NCI-H146 (cell line): ENCODE measurements around the gene CASP8AP2.
"Not testable (repeated sequence)": the region's sequence is repeated elsewhere in the genome, so short reads cannot be mapped to it uniquely, and the experiment has no call there.

Experiments used
- DNase-seq: peaks from one replicate; lab custom pipeline; 2025; lab: John Stamatoyannopoulos, UW

Gene CASP8AP2

DNA sequence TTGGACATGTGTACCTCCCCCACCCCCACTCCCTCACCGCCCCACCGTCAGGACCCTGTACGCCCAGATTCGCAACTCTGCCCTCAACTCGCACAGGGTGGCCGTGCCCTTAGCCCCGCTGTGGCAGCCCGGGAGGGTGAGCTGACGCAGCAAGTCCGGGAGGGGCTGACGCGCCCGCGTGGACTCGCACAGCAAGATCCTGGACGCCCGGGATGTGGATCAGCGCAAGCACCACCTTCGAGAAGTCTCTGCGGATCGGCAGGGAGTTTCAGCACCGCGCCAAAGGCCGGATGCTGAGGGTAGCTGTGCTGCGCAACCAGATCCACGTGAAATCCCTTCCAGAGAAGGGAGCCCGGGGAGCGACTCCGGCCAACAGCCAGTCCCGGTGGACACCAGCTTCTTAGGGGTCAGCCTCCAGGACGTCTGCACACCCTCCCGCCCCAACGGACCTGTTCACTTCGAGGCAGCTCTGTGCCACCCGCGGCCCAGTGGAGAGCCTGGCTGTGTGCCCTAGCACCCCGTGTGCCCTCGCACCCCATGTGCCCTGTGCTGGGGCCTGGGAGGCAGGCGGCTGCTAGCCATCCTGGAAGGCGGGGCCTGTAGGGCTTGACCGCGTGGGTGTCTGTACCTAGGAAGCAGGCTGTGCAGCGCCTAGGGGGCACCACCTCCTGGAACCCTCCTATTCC lies 57.9 kb downstream of the CASP8AP2 start:
- no peak for DNase-seq

DNA sequence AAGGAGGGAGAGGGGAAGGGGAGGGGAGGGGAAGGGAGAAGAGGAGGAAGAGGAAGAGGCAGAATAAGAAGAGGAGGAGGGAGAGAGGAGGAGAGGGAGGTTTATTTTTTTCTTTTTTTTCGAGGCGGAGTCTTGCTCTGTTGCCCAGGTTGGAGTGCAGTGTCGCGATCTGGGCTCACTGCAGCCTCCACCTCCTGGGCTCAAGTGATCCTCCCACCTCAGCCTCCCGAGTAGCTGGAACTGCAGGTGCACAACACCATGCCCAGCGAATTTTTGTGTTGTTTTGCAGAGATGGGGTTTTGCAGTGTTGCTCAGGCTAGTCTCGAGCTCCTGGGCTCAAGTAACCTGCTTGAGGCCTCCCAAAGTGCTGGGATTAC lies 58.4 kb downstream of the CASP8AP2 start:
- DNase-seq: no peak

DNA sequence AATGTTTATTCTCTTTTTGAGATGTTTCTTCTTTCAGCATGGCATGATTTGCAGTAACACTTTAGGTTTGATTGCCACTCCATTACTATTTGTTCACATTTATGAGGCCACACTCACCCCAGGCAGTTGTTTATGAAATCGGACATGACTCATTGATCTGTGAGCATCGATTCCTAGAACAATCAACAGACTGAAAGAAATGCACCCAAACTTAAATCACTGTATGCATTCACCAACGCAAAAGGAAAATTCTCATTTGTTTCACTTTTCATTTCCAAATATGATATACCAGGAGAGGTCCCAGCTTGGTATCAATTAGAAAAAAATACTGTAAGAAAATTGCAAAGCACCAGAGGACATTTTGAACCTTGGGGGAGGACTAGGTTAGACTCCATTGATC lies 59.2 kb downstream of the CASP8AP2 start:
- DNase-seq: no peak

DNA sequence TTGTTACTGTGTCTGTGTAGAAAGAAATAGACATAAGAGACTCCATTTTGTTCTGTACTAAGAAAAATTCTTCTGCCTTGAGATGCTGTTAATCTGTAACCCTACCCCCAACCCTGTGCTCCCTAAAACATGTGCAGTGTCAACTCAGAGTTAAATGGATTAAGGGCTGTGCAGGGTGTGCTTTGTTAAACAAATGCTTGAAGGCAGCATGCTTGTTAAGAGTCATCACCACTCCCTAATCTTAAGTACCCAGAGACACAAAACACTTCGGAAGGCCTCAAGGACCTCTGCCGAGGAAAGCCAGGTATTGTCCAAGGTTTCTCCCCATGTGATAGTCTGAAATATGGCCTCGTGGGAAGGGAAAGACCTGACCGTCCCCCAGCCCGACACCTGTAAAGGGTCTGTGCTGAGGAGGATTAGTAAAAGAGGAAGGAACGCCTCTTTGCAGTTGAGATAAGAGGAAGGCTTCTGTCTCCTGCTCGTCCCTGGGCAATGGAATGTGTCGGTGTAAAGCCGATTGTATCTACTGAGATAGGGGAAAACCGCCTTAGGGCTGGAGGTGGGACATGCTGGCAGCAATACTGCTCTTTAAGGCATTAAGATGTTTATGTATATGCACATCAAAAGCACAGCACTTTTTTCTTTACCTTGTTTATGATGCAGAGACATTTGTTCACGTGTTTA lies 61.3 kb downstream of the CASP8AP2 start:
- DNase-seq: not testable (repeated sequence)

DNA sequence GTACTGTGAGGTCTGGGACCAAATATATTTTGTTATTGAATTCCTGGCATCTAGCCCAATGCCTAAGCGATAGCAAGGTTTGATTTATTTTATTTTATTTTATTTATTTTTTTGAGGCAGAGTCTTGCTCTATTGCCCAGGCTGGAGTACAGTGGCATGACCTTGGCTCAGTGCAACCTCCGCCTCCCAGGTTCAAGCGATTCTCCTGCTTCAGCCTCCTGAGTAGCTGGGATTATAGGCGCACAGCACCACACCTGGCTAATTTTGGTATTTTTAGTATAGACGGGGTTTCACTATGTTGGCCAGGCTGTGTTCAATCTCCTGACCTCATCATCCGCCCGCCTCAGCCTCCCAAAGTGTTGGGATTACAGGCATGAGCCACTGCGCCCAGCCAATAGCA lies 62.9 kb downstream of the CASP8AP2 start:
- not testable (repeated sequence) for DNase-seq

DNA sequence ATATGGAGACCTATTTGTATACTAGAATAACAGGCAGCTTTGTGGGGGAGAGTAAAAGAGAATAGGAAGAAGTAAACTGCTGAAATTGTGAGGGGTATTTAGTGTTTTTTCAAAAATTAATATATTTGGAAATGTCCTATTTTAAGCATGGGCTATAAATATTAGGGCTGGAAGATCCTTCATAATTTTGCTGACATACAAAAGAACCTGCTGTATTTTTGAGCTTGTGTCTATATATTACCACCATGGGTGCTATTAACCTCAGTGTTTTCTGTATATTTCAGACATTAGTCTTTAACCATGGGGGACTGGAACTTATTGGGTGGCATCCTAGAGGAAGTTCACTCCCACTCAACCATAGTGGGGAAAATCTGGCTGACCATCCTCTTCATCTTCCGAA lies 64.5 kb downstream of the CASP8AP2 start, which contains the start of gene GJA10:
Gene GJA10 (plus strand): TSS at position 301 of the 400 bp plus-strand sequence. CDS start 0 bp downstream, at position 301.
- no peak for DNase-seq

DNA sequence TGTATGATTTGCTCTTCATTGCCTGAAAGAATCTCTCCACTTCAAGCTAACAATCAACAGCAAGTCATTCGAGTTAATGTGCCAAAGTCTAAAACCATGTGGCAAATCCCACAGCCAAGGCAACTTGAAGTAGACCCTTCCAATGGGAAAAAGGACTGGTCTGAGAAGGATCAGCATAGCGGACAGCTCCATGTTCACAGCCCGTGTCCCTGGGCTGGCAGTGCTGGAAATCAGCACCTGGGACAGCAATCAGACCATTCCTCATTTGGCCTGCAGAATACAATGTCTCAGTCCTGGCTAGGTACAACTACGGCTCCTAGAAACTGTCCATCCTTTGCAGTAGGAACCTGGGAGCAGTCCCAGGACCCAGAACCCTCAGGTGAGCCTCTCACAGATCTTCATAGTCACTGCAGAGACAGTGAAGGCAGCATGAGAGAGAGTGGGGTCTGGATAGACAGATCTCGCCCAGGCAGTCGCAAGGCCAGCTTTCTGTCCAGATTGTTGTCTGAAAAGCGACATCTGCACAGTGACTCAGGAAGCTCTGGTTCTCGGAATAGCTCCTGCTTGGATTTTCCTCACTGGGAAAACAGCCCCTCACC lies 65.7 kb downstream of the CASP8AP2 start:
- no peak for DNase-seq

DNA sequence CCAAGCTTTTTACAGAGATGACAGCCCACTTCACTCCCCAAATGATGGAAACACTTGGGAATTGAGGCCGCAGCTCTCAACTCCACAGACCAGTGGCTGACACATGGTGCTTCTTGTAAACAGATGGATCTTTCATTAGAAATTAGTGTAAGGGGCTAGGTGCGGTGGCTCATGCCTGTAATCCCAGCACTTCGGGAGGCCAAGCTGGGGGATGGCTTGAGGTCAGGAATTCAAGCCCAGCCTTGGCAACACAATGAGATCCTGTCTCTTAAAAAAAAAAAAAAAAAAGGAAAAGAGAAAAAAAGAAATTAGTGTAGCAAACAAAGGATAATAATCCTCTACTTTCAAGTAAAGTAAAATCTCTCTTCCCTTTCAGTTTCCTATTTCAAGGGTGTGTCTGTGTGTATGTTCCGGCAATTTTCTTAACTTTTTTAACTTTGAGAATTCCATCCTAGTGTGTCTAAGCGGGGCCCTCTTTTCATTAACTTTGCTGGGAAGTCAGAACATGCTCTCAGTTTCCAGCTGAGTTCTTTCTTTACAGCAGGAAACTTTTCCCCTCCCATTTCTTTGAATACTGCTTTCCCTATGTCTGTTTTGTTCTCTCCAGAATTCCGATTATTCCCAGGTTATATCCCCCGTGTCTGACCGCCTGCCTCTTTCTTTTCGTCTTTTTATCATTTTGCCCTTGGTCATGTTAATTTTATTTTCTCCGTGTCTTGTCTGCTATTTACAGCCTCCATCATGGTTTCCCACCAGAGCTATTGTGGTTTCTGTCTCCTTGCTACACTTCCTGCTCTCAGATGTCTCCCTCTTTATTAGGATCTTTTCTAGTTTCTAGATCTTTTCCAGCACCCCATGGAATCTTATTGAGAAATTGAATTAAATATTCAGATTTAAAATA lies 80.6 kb downstream of the CASP8AP2 start:
- not testable (repeated sequence) for DNase-seq

DNA sequence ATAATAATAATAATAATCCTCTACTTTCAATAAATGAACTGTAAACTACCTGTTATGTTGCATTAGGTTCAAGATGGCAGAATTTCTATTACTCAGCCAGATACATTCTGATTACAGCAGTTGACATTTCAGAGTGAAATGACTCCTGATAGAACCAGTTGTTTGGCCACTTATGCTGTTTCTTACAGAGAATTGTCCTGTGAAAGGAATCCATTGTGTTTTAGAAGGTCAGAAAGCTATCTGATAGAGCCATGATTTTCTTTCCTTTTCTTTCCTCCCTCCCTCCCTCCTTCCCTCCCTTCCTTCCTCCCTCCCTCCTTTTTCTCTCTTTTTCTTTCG lies 81.2 kb downstream of the CASP8AP2 start:
- no peak for DNase-seq

DNA sequence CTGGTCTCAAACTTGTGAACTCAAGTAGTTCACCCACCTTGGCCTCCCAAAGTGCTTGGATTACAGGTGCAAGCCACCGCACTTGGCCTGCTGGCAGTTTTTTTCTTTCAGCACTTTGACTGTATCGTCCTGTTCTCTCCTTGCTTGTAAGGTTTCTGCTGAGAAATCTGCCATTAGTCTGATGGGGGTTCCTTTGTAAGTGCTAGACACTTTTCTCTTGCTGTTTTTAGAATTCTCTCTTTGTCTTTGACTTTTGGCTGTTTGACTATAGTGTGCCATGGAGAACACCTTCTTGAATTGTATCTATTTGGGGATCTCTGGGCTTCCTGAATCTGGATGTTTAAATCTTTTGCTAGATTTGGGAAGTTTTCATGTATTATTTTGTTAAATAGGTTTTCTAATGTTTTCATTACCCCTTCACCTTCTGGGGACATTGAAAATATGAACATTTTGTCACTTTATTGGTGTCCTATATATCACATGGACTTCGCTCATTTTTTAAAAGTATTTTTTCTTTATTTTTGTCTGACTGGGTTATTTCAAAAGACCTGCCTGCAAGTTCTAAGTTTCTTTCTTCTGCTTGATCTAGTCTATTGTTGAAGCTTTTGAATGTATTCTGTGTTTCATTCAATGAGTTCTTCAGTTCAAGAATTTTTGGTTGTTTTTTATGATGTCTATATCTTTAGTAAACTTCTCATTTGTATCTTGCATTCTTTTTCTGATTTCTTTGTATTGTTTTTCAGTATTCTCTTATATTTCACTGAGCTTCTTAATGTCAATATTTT lies 86.6 kb downstream of the CASP8AP2 start:
- no peak for DNase-seq

DNA sequence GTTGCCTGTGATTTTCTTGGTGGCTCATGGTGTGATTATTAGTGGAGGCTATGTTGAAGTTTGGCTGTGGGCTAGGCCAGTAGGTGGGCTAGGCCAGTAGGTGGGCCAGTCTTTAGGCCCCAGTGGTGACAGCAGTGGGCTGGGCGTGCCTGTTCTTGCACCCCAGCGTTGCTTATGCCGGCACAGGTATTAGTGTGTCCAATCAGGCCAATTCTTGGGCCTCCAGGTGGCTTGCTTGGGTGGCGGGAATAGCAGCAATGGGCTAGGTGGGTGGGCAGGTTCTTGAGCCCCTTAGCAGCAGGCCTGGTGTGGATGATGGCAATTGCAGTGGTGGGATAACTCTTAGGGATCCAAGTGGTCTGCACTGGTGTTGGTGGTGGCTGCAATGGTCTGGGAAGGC lies 87.5 kb downstream of the CASP8AP2 start:
- DNase-seq: no peak

DNA sequence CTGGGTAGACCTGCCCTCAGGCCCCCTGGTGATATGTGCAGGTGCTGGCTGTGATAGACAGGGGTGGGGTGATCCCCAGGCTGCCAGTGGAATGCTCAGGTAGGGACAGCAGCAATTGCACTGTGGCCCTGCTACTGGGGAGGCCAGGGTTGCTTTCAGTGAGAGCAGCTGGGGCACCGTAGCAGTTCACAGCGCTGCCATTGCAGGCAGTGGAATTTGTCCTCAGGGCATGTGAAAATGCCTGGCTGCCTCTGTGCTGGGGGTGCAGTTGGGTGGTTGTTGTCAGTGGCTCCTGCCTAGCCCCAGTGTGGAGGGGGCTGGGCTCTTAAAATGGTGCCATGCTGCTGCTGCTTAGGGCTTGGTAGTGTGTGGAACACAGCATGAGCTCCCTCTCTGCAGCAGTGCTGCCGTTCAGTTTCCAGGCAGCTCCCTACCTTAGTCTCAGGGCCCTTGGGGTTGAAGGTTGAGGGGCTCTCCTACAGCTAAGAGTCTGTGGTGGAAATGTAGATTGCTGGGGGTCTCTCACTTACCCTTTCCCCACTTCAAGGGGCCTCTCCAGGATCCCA lies 88.2 kb downstream of the CASP8AP2 start:
- DNase-seq: no peak
